DMS 273 (cell line): Measurements from ENCODE around the gene STK36.

Source experiments
- DNase-seq: peaks from one replicate; lab custom pipeline; 2025; ENCODE audit not compliant: unreplicated experiment; lab: John Stamatoyannopoulos, UW

STK36 gene

GRCh38 chr2:218744615-218745014 is 72.7 kb downstream of the STK36 start:
- no peak for DNase-seq

GRCh38 chr2:218745160-218745558 is 73.3 kb downstream of the STK36 start:
- no peak for DNase-seq

GRCh38 chr2:218745559-218746469 is 73.9 kb downstream of the STK36 start:
- DNase-seq = no peak

GRCh38 chr2:218746470-218746795 is 74.5 kb downstream of the STK36 start:
- no peak for DNase-seq

- no peak for DNase-seq
Measured at GRCh38 chr2:218746960-218747359, 75.1 kb downstream of the STK36 start.

GRCh38 chr2:218748741-218749441 is 77.0 kb downstream of the STK36 start:
- DNase-seq = no peak
